CD4-positive, alpha-beta T cell (primary cell): ENCODE measurements around the gene RAB8B. TPM values are rescaled to one million over a fixed set of nuclear protein-coding genes. Genes with fewer than 3 reads are reported as not detected.

Experiments used
- ATAC-seq: fragments of 200-7000 bp; cut with Tn5 transposase; one replicate; pipeline ENCODE4 v1.10.0; 2022; ENCODE audit warnings: mild to moderate bottlenecking; ENCODE audit not compliant: poor library complexity
- CTCF ChIA-PET: fragments of 350-600 bp; sonication (Branson Sonifier 250); formaldehyde crosslinking; loops from one replicate; lab custom pipeline; 2021; ENCODE audit warnings: antibody characterized with exemption, inconsistent platforms; lab: Charles Lee
- POLR2A ChIA-PET: fragments of 350-600 bp; sonication (Branson Sonifier 250); formaldehyde crosslinking; loops from one replicate; lab custom pipeline; 2021; ENCODE audit warnings: antibody characterized with exemption, inconsistent platforms; lab: Charles Lee
- DNase-seq, 14 experiments: peaks; one replicate each; pipeline ENCODE4 v3.0.0-alpha.2; 2013 to 2020; ENCODE audit warnings: mixed read lengths in 2 of 14
- H3K27ac ChIP-seq, 2 donors: one replicate each; pipeline versions ENCODE4 v1.5.1 to v1.7.0; 2013; ENCODE audit warnings: low read length in 2 of 2, low read depth in 1 of 2, mild to moderate bottlenecking in 1 of 2
- H3K27me3 ChIP-seq, 2 experiments: 1 replicate in 1 of 2; 2 replicates in 1 of 2; pipeline versions ENCODE4 v1.6.1 to v1.7.0; 2013; ENCODE audit warnings: low read length in 2 of 2, control low read depth in 1 of 2, mild to moderate bottlenecking in 1 of 2, moderate library complexity in 1 of 2; ENCODE audit not compliant: insufficient read depth in 2 of 2, control insufficient read depth in 1 of 2
- H3K36me3 ChIP-seq: one replicate; pipeline ENCODE4 v1.6.1; 2013; ENCODE audit warnings: low read length, control low read depth; ENCODE audit not compliant: insufficient read depth
- H3K4me1 ChIP-seq: one replicate; pipeline ENCODE4 v1.6.1; 2013; ENCODE audit warnings: low read length, control low read depth; ENCODE audit not compliant: insufficient read depth
- H3K4me3 ChIP-seq: one replicate; pipeline ENCODE4 v1.5.1; 2013; ENCODE audit warnings: mild to moderate bottlenecking, low read length, moderate library complexity
- H3K9me3 ChIP-seq, 2 experiments: 1 replicate in 1 of 2; 2 replicates in 1 of 2; pipeline versions ENCODE4 v1.6.1 to v1.7.0; 2013; ENCODE audit warnings: low read length in 2 of 2, mild to moderate bottlenecking in 2 of 2, control low read depth in 1 of 2, moderate library complexity in 1 of 2; ENCODE audit not compliant: control insufficient read depth in 1 of 2, insufficient read depth in 1 of 2
- H3K27ac Mint-ChIP-seq: one replicate; pipeline ENCODE4 v1.8.0; 2020; ENCODE audit warnings: mixed read lengths
- H3K27me3 Mint-ChIP-seq: one replicate; pipeline ENCODE4 v1.8.0; 2021; ENCODE audit warnings: mixed read lengths
- H3K36me3 Mint-ChIP-seq: one replicate; pipeline ENCODE4 v1.8.0; 2021; ENCODE audit warnings: low read depth, mixed read lengths
- H3K4me1 Mint-ChIP-seq: one replicate; pipeline ENCODE4 v1.8.0; 2021; ENCODE audit warnings: low read depth, mixed read lengths
- H3K4me3 Mint-ChIP-seq: one replicate; pipeline ENCODE4 v1.8.0; 2020; ENCODE audit warnings: mild to moderate bottlenecking, mixed read lengths
- H3K9me3 Mint-ChIP-seq: one replicate; pipeline ENCODE4 v1.8.0; 2020; ENCODE audit warnings: mixed read lengths
- intact Hi-C, 2 experiments: fragments of 100-400 bp; cut with DNase I in 1 of 2; cut with micrococcal nuclease in 1 of 2; formaldehyde crosslinking; loops; one replicate each; pipeline versions ENCODE4 v1.15.1 to v1.9.0; 2023 to 2025; cut with DNase I, micrococcal nuclease
- total RNA-seq, 174 experiments: library from RNA in 2 of 174; stranded (reverse) in 2 of 174; gene quantifications; one replicate each; pipeline ENCODE4 v1.2.3 and lab custom pipeline; 2021 to 2026
- TF ChIP-seq, protein P1 (sequence below): fragments of 200-600 bp; IDR thresholded peaks from one replicate; pipeline ENCODE4 v1.8.0; 2022; ENCODE audit warnings: antibody characterized with exemption, mild to moderate bottlenecking

RAB8B gene
- total RNA-seq, 2 experiments from 2014 or later, result 74.5 to 75.2 TPM

DNA sequence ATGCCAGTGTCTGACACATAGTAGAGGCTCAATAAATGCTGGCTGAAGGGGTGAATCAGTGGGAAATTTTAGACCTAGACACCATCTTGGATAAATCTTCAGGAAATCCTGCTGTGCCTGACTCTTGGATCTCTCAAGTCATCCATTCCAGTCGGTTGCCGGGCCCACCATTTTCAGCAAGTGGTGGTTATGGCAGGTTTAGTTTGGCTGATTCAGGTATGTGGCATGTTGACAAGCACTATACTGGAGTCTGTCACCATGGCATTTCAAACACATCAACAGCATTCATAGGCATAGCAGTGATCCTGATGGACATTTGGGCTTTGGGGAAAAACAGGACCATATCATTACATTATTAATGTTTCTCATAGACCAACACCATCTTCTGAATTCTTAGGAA lies 62.3 kb downstream of the RAB8B start:
- ATAC-seq, result no peak
- no peaks in the 10 kb centered on the region for H3K27me3 Mint-ChIP-seq
- H3K9me3 ChIP-seq, result no peaks in the 10 kb centered on the region
- DNase-seq, result no peak
- H3K4me3 Mint-ChIP-seq, result no peak overlapping the region
- peaks cover 71% of the 10 kb centered on the region for H3K36me3 ChIP-seq
- ChIA-PET POLR2A (no interaction called here), CTCF (no interaction called here)
- TF ChIP-seq, protein P1, sequence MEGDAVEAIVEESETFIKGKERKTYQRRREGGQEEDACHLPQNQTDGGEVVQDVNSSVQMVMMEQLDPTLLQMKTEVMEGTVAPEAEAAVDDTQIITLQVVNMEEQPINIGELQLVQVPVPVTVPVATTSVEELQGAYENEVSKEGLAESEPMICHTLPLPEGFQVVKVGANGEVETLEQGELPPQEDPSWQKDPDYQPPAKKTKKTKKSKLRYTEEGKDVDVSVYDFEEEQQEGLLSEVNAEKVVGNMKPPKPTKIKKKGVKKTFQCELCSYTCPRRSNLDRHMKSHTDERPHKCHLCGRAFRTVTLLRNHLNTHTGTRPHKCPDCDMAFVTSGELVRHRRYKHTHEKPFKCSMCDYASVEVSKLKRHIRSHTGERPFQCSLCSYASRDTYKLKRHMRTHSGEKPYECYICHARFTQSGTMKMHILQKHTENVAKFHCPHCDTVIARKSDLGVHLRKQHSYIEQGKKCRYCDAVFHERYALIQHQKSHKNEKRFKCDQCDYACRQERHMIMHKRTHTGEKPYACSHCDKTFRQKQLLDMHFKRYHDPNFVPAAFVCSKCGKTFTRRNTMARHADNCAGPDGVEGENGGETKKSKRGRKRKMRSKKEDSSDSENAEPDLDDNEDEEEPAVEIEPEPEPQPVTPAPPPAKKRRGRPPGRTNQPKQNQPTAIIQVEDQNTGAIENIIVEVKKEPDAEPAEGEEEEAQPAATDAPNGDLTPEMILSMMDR, result no peak
- intact Hi-C loops, result no loop called here
- H3K4me1 ChIP-seq, result peaks cover 9% of the 10 kb centered on the region
- H3K27ac Mint-ChIP-seq, result no peak overlapping the region
- H3K4me1 Mint-ChIP-seq, result peaks cover 35% of the 10 kb centered on the region
- H3K27me3 ChIP-seq, result no peaks in the 10 kb centered on the region
- no peak overlapping the region for H3K27ac ChIP-seq
- H3K36me3 Mint-ChIP-seq, result peaks cover 94% of the 10 kb centered on the region
- H3K4me3 ChIP-seq, result no peak overlapping the region
- no peaks in the 10 kb centered on the region for H3K9me3 Mint-ChIP-seq

DNA sequence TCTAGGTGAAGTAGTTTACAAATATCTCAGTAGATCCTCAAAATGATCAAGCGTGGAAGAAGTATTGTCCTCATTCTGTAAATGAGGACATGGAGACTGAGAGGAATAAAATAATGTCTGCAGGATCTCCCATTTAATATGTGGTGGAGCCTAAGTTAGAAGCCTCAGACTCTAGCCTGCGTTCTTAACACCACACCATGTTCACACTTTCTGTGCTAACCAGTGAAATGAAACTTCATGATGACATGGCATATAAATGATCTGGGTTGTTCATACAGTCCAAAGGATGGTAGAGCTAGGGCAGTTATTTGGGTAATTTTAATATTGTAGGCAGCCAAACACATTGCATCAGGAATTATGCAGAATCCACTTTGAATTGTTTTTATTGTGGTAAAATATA lies 62.9 kb downstream of the RAB8B start:
- Mint-ChIP-seq H3K27ac (no peak overlapping the region), H3K9me3 (no peaks in the 10 kb centered on the region), H3K4me3 (no peak overlapping the region), H3K36me3 (peaks cover 94% of the 10 kb centered on the region), H3K27me3 (no peaks in the 10 kb centered on the region), H3K4me1 (peaks cover 29% of the 10 kb centered on the region)
- H3K36me3 ChIP-seq, result peaks cover 71% of the 10 kb centered on the region
- intact Hi-C loops, result no loop called here
- CTCF ChIA-PET, result no interaction called here
- POLR2A ChIA-PET, result no interaction called here
- peaks cover 6% of the 10 kb centered on the region for H3K4me1 ChIP-seq
- DNase-seq (no peak), ATAC-seq (no peak)
- TF ChIP-seq, protein P1, result peak; percentile 10
- no peaks in the 10 kb centered on the region for H3K9me3 ChIP-seq
- no peak overlapping the region for H3K27ac ChIP-seq
- no peak overlapping the region for H3K4me3 ChIP-seq
- H3K27me3 ChIP-seq, result no peaks in the 10 kb centered on the region

DNA sequence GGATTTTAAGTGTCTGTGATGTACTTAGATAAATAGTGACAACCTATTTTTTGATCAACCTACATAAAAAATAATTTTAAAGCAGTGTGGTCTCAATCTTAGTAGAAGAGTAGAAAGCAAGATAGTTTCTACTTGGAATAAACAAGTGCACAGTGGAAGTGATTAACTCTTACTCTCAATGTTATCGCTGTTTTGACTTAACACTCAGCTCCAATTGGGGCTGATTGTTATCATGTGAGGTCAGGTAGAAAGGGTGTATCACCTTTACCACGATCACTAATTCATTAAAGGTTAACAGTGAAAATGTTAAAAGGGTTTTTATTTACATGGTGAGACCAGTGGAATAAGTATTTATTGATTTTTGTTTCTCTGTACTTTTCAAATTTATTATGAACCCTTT lies 65.6 kb downstream of the RAB8B start:
- ChIA-PET POLR2A (interaction anchor here (1.0 kb wide), 1 partner anchor 63 kb away, joined by 3 read pairs; no protein-coding TSS in a partner anchor), CTCF (interaction anchor here (1.7 kb wide), 1 partner anchor 22 kb away, joined by 3 read pairs; no protein-coding TSS in a partner anchor)
- no peaks in the 10 kb centered on the region for H3K27me3 ChIP-seq
- peaks cover 80% of the 10 kb centered on the region for H3K36me3 ChIP-seq
- Mint-ChIP-seq H3K36me3 (peaks cover 95% of the 10 kb centered on the region), H3K27me3 (no peaks in the 10 kb centered on the region), H3K4me1 (peaks cover 14% of the 10 kb centered on the region), H3K9me3 (no peaks in the 10 kb centered on the region), H3K4me3 (no peak overlapping the region), H3K27ac (no peak overlapping the region)
- intact Hi-C loops, result no loop called here
- TF ChIP-seq, protein P1, result no peak
- ATAC-seq (no peak), DNase-seq (no peak)
- H3K4me3 ChIP-seq, result no peak overlapping the region
- H3K4me1 ChIP-seq, result peaks cover 6% of the 10 kb centered on the region
- H3K27ac ChIP-seq, result no peak overlapping the region
- H3K9me3 ChIP-seq, result no peaks in the 10 kb centered on the region
